Smooth muscle cell (in vitro differentiated cells): ENCODE data around the gene LIN7B. TPM values are rescaled to one million over a fixed set of nuclear protein-coding genes. Genes with fewer than 3 reads are reported as not detected.

Source experiments
- DNase-seq: peaks from one replicate; lab custom pipeline; 2025; ENCODE audit not compliant: unreplicated experiment; lab: John Stamatoyannopoulos, UW
- H2AFZ ChIP-seq: fragments of 200-600 bp; sonication (generic); 2 replicates; pipeline ENCODE4 v1.6.0; 2016; ENCODE audit warnings: antibody characterized with exemption, low read depth, mild to moderate bottlenecking
- H3F3A ChIP-seq: fragments of 200-600 bp; sonication (generic); 2 replicates; pipeline ENCODE4 v1.6.0; 2017; ENCODE audit warnings: antibody characterized with exemption, low read depth
- H3K27ac ChIP-seq: fragments of 200-600 bp; sonication (generic); 2 replicates; pipeline ENCODE4 v1.5.1; 2016; ENCODE audit warnings: low read depth, mild to moderate bottlenecking
- H3K27me3 ChIP-seq: fragments of 200-600 bp; sonication (generic); 2 replicates; pipeline ENCODE4 v1.6.1; 2016; ENCODE audit warnings: low read depth, mild to moderate bottlenecking
- H3K36me3 ChIP-seq: fragments of 200-600 bp; sonication (generic); 2 replicates; pipeline ENCODE4 v1.5.1; 2016; ENCODE audit warnings: low read depth
- H3K4me1 ChIP-seq: fragments of 200-600 bp; sonication (generic); 2 replicates; pipeline ENCODE4 v1.5.1; 2016; ENCODE audit warnings: low read depth
- H3K4me2 ChIP-seq: fragments of 200-600 bp; sonication (generic); 2 replicates; pipeline ENCODE4 v1.6.0; 2016; ENCODE audit warnings: mild to moderate bottlenecking
- H3K4me3 ChIP-seq: fragments of 200-600 bp; sonication (generic); 2 replicates; pipeline ENCODE4 v1.5.1; 2016; ENCODE audit warnings: mild to moderate bottlenecking
- H3K79me2 ChIP-seq: fragments of 200-600 bp; sonication (generic); 2 replicates; pipeline ENCODE4 v1.6.0; 2016; ENCODE audit warnings: low read depth, mild to moderate bottlenecking
- H3K9ac ChIP-seq: fragments of 200-600 bp; sonication (generic); 2 replicates; pipeline ENCODE4 v1.6.0; 2016; ENCODE audit warnings: low read depth
- H3K9me3 ChIP-seq: fragments of 200-600 bp; sonication (generic); replicated peaks from 2 replicates; pipeline ENCODE4 v1.5.1; 2016; ENCODE audit warnings: low read depth
- H4K20me1 ChIP-seq: fragments of 200-600 bp; sonication (generic); 2 replicates; pipeline ENCODE4 v1.6.0; 2016; ENCODE audit warnings: low read depth
- WGBS: methylation state at CpG from one replicate; pipeline ENCODE4 v1.1.7; 2016; ENCODE audit warnings: low lambda C conversion rate; 5-methylcytosine and 5-hydroxymethylcytosine counted together
- polyA plus RNA-seq: library from polyadenylated mRNA; unstranded; fragments of >200 nt; fragmentation: Nextera tagmentation; extraction: Ambion mirVana; gene quantifications from 2 replicates; pipeline ENCODE4 v1.2.1, GENCODE V29; 2016
- total RNA-seq: library from RNA; depleted of rRNA; stranded (reverse); fragments of >200 nt; gene quantifications from 2 replicates; pipeline ENCODE4 v1.2.3, GENCODE V29; 2014
- TF ChIP-seq, protein P1 (sequence below): fragments of 200-600 bp; sonication (generic); IDR thresholded peaks from 2 replicates; pipeline ENCODE4 v1.5.1; 2017; ENCODE audit warnings: borderline replicate concordance, mild to moderate bottlenecking, antibody characterized with exemption; ENCODE audit not compliant: insufficient read depth, poor library complexity, severe bottlenecking

LIN7B gene
- total and polyA plus RNA-seq, 2 experiments from 2014 or later, result 11.7 to 24.7 TPM

DNA sequence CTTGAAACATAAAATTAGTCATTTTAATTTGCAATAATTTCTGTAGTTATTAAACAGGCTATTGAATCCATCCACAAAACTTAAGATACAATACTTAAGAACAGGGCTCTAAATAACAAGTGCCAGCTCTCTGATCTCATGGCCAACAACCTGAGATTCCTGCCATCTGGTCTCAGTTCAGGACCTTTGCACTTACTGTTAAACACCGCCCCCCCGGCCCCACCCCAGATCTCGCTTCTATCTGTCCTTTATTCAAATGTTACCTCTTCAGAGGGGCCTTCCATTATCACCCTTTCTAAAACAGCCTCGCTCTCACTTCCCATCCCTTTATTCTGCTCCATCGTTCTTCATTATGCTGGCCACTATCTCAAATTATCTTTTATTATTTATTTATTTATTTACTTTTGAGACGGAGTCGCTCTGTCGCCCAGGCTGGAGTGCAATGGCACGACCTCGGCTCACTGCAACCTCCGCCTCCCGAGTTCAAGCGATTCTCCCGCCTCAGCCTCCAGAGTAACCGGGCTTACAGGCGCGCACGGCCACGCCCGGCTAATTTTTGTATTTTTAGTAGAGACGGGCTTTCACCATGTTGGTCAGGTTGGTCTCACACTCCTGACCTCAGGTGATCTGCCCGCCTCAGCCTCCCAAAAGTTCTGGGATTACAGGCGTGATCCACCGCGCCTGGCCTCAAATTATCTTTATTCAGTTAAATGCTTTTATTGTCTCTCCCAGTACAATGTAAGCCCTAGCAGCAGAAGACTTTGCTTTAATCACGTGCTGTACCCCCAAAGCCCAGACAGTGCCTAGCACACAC, 29.8 kb upstream of the LIN7B start:
- Histone ChIP-seq H3K79me2 (peaks cover 41% of the 10 kb centered on the region), H3K9ac (peak overlapping the region; percentile 57), H3K4me2 (peak overlapping the region; percentile 86), H3K4me1 (peaks cover 18% of the 10 kb centered on the region), H3K9me3 (no peaks in the 10 kb centered on the region), H3K27ac (peak overlapping the region; percentile 43), H4K20me1 (peaks cover 39% of the 10 kb centered on the region), H3F3A (no peaks in the 10 kb centered on the region), H2AFZ (peak overlapping the region; percentile 97), H3K27me3 (no peaks in the 10 kb centered on the region), H3K4me3 (peak overlapping the region; percentile 79), H3K36me3 (no peaks in the 10 kb centered on the region)
- TF ChIP-seq, protein P1, sequence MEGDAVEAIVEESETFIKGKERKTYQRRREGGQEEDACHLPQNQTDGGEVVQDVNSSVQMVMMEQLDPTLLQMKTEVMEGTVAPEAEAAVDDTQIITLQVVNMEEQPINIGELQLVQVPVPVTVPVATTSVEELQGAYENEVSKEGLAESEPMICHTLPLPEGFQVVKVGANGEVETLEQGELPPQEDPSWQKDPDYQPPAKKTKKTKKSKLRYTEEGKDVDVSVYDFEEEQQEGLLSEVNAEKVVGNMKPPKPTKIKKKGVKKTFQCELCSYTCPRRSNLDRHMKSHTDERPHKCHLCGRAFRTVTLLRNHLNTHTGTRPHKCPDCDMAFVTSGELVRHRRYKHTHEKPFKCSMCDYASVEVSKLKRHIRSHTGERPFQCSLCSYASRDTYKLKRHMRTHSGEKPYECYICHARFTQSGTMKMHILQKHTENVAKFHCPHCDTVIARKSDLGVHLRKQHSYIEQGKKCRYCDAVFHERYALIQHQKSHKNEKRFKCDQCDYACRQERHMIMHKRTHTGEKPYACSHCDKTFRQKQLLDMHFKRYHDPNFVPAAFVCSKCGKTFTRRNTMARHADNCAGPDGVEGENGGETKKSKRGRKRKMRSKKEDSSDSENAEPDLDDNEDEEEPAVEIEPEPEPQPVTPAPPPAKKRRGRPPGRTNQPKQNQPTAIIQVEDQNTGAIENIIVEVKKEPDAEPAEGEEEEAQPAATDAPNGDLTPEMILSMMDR, result no peak
- no peak for DNase-seq
- 82% methylated on average over 26 of the region's 26 CpGs for WGBS

DNA sequence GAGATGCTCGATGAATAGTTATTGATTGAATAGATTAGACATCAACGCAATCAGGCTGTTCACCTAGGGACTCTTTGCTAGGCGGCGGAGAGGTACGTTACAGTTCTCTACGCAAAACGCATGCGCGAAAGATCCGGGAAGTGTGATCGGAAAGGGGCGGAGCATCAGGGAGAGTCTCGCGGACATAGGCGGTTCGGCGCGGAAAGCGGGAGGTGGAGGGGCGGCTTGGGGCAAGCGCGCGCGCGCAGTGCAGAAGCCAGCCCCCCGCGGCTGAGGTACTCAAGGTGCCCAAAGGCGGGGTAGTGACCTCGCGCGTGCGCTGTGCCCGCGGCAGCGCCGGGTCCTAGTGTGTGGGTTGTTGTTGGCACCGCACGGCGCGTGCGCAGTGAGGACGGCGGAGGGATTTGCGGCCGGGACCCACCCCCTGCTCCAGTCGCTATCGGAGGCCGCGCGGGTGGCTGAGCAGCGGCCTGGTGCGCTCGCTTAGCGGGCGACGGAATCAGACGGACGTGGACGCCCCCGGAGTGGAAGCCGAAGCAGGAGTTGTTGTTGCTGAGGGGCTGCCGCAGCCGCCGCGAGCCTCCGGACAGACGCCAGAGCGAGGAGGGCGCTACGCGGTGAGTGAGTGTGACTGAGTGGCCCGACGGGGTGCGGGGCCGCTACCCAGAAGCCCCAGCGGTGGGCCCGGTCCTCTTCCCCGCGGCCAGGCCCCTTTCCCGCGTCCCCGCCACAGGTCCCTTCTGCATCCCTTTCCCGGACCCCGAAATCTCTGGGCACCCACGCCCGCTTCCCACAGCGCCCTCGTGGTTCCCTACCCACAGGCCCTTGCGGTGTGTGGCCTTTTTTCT, 28.9 kb upstream of the LIN7B start, which contains the start of gene SNRNP70:
TSS of gene SNRNP70 (plus strand) at position 432 of the 848 bp plus-strand sequence. CDS start 964 bp downstream, outside the sequence.
- Histone ChIP-seq H4K20me1 (peaks cover 47% of the 10 kb centered on the region), H2AFZ (peak within 1 kb of the TSS; percentile 97), H3F3A (no peaks in the 10 kb centered on the region), H3K27ac (peak within 1 kb of the TSS; percentile 72), H3K36me3 (no peaks in the 10 kb centered on the region), H3K79me2 (peaks cover 48% of the 10 kb centered on the region), H3K4me3 (peak within 1 kb of the TSS; percentile 79), H3K9me3 (no peaks in the 10 kb centered on the region), H3K27me3 (no peaks in the 10 kb centered on the region), H3K4me1 (peaks cover 18% of the 10 kb centered on the region), H3K4me2 (peak within 1 kb of the TSS; percentile 86), H3K9ac (peak within 1 kb of the TSS; percentile 92)
- DNase-seq, result peak; percentile 97
- TF ChIP-seq, protein P1, result no peak
- 1% methylated on average over 85 of the region's 89 CpGs for WGBS

DNA sequence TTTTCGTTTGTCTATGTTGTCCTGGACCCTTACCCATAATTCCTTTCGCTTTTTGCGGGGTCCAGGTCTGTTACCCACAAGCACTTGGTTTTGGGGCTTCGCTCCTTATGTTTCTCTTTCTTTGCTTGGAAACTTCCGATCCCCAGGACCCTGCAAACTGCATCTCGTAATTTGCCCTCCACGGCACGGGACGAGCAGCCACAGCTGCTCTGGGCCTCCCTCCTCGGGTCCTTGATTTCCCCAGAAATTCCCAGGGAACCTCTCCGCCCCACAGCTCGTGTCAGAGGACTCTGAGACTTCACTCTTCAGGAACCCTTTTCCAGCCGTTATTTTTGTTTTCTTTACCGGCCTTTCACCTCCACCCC, 28.3 kb upstream of the LIN7B start:
- WGBS, result 3% methylated on average over 14 of the region's 14 CpGs
- peak overlapping the region; percentile 79 for H3K4me3 ChIP-seq
- H3F3A ChIP-seq, result no peaks in the 10 kb centered on the region
- TF ChIP-seq, protein P1, result no peak
- peaks cover 54% of the 10 kb centered on the region for H3K79me2 ChIP-seq
- DNase-seq, result no peak
- H3K27me3 ChIP-seq, result no peaks in the 10 kb centered on the region
- peak overlapping the region; percentile 84 for H3K4me2 ChIP-seq
- H3K9ac ChIP-seq, result peak overlapping the region; percentile 92
- peaks cover 53% of the 10 kb centered on the region for H4K20me1 ChIP-seq
- no peaks in the 10 kb centered on the region for H3K9me3 ChIP-seq
- H3K27ac ChIP-seq, result peak overlapping the region; percentile 72
- H3K36me3 ChIP-seq, result no peaks in the 10 kb centered on the region
- peaks cover 18% of the 10 kb centered on the region for H3K4me1 ChIP-seq
- peak overlapping the region; percentile 65 for H2AFZ ChIP-seq
